ENCODE results near the gene OR4D9.
A peak's percentile ranks its signal among the peaks of the same experiment; 100 is the strongest.
"Not testable (repeated sequence)": the region's sequence is repeated elsewhere in the genome, so short reads cannot be mapped to it uniquely, and the experiment has no call there.

Gene OR4D9

DNA sequence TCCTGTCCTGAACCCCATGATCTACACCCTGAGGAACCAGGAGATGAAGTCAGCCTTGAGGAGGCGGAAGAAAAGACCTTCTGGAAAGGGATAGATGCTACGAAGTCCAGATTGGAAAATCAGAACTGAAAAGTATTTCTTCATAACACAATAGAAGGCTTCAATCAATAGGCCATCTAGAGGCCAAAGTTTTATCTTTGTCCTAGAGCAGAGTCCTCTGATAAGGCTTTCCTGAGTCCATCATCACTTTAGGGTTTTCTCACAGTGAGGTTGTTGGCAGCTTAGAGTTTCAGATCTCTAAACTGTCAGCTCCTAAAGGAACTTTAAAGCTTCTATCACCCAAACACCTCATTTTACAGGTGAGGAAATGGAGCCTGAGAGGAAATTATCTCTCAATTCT, 21.3 kb downstream of the OR4D9 start:
- no peak for DNase-seq (ENCODE audit: low spot score in 2 of 2)
- H3K4me1 Mint-ChIP-seq, result peaks cover 8% of the 10 kb centered on the region
- H3K36me3 Mint-ChIP-seq (ENCODE audit: insufficient read depth), result no peaks in the 10 kb centered on the region
- no peak for ATAC-seq (replicated peaks; ENCODE audit: extremely low read depth, poor library complexity, severe bottlenecking)
- peaks cover 14% of the 10 kb centered on the region for H3K27me3 Mint-ChIP-seq
- H3K4me3 Mint-ChIP-seq, result no peak overlapping the region
- no peak overlapping the region for H3K27ac Mint-ChIP-seq (ENCODE audit: low read depth)
- H3K9me3 Mint-ChIP-seq, result no peaks in the 10 kb centered on the region

DNA sequence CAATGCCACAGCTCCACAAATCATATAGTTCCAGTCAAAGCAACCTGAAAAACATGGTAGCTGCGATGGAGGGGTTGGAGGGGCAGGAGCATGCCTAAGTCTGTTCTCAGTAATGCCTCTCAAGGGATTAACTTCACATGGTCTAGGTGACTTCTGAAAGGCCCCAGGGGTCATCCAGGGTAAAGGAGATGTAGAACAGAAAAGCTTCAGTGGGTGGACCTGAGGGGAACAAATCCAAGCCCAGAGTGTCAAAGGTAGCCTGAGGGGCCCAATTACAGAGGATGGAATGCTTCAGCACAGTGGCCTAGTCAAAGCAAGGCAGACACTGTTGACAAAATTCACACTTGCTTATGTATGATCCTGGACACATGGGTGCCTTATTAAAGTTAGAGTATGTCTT, 23.3 kb downstream of the OR4D9 start:
- DNase-seq (ENCODE audit: low spot score in 2 of 2), result no peak
- peaks cover 14% of the 10 kb centered on the region for H3K27me3 Mint-ChIP-seq
- H3K4me3 Mint-ChIP-seq, result no peak overlapping the region
- H3K9me3 Mint-ChIP-seq, result no peaks in the 10 kb centered on the region
- H3K27ac Mint-ChIP-seq (ENCODE audit: low read depth), result no peak overlapping the region
- ATAC-seq (replicated peaks; ENCODE audit: extremely low read depth, poor library complexity, severe bottlenecking), result no peak
- H3K4me1 Mint-ChIP-seq, result peaks cover 11% of the 10 kb centered on the region
- no peaks in the 10 kb centered on the region for H3K36me3 Mint-ChIP-seq (ENCODE audit: insufficient read depth)

DNA sequence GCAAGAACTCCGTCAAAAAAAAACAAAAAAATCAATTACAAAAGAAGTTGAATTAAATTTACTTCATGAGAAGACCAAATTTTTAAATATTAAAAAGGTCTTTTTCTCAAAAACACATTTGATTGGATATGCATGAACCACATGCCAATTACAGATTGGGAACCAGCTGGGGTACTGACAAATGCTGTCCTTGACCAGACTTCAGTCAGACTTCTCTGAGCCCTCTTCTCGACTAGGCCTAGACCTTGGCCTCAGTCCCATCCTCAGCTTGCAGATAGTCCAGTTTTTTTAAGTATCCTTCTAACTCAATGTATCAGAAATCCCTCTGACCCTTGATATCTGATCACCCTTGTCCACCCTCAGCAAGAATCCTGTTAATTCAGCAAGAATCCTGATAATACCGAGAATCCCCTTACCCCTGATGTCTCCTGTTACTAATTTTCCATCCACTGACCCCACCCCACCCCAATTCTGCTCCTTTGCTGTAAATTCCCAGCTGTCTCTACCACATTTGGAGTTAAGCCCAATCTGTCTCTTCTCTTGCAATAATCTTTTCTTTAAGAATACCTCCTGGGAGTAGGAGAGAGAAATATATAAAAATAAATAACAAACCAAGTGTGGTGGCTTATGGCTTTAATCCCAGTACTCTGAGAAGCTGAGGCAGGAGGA, 30.9 kb downstream of the OR4D9 start:
- no peak overlapping the region for H3K27ac Mint-ChIP-seq (ENCODE audit: low read depth)

DNA sequence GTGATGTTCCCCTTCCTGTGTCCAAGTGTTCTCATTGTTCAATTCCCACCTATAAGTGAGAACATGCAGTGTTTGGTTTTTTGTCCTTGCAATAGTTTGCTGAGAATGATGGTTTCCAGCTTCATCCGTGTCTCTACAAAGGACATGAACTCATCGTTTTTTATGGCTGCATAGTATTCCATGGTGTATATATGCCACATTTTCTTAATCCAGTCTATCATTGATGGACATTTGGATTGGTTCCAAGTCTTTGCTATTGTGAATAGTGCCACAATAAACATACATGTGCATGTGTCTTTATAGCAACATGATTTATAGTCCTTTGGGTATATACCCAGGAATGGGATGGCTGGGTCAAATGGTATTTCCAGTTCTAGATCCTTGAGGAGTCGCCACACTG, 32.4 kb downstream of the OR4D9 start:
- H3K4me3 Mint-ChIP-seq; H3K27me3 Mint-ChIP-seq; H3K4me1 Mint-ChIP-seq; ATAC-seq (replicated peaks; ENCODE audit: extremely low read depth, poor library complexity, severe bottlenecking); H3K36me3 Mint-ChIP-seq (ENCODE audit: insufficient read depth); H3K9me3 Mint-ChIP-seq; DNase-seq (ENCODE audit: low spot score in 2 of 2); H3K27ac Mint-ChIP-seq (ENCODE audit: low read depth): not testable (repeated sequence)

More for the DNA sequence above, 30.9 kb downstream of the OR4D9 start:
- Mint-ChIP-seq H3K4me1 (peaks cover 7% of the 10 kb centered on the region), H3K27me3 (no peaks in the 10 kb centered on the region), H3K9me3 (no peaks in the 10 kb centered on the region), H3K4me3 (no peak overlapping the region), H3K36me3 (ENCODE audit: insufficient read depth) (no peaks in the 10 kb centered on the region)
- DNase-seq (ENCODE audit: low spot score in 2 of 2) (no peak), ATAC-seq (replicated peaks; ENCODE audit: extremely low read depth, poor library complexity, severe bottlenecking) (no peak)

DNA sequence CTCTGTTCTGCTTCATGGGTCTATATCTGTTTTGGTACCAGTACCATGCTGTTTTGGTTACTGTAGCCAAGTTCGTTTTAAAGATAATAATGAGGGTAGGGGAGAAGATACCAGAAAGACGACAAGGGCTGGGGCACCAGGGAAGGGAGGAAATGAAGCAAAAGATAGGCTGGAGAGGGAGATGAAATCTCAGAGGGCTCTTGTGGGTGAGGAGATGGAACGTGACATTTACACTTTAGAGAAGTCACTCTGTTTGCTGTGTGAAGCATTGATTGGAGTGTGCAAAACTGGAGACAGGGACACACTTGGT, 33.5 kb downstream of the OR4D9 start:
- Mint-ChIP-seq H3K36me3 (ENCODE audit: insufficient read depth) (peaks cover 3% of the 10 kb centered on the region), H3K4me1 (peaks cover 11% of the 10 kb centered on the region), H3K27me3 (no peaks in the 10 kb centered on the region), H3K4me3 (no peak overlapping the region), H3K27ac (ENCODE audit: low read depth) (no peak overlapping the region), H3K9me3 (no peaks in the 10 kb centered on the region)
- DNase-seq (ENCODE audit: low spot score in 2 of 2) (no peak), ATAC-seq (replicated peaks; ENCODE audit: extremely low read depth, poor library complexity, severe bottlenecking) (no peak)

DNA sequence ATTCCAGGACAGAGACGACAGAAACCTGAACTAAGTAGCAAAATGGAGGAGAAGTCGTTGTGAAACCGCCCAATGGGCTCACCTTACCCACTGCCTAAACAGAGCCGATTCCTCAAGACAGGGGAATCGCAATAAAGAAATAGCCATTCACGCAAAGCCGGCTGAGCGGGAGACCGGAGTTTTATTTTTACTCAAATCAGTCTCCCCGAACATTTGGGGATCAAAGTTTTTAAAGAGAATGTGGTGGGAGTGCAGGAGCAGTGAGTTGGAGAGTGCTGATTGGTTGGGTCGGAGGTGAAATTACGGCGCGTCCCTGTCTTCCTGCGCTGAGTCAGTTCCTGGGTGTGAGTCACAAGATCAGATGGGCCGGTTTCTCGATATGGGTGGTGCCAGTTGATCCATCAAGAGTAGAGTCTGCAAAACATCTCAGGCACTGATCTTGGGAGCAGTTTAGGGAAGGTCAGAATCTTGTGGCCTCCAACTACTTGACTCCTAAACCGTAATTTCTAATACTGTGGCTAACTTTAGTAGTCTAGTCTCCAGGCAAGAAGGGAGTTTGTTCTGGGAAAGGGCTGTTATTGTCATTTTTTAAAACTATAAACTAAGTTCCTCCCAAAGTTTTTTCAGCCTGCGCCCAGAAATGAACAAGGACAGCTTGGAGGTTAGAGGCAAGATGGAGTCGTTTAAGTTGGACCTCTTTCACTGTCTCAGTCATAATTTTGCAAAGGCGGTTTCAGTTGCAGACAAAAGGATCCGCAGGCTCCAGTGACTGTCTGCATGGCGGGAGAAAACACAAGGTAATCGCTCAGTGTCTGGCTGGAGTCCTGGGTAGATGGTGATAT, 34.1 kb downstream of the OR4D9 start:
- Mint-ChIP-seq H3K9me3 (no peaks in the 10 kb centered on the region), H3K27me3 (peaks cover 2% of the 10 kb centered on the region), H3K4me3 (no peak overlapping the region), H3K36me3 (ENCODE audit: insufficient read depth) (peaks cover 7% of the 10 kb centered on the region), H3K4me1 (peaks cover 12% of the 10 kb centered on the region), H3K27ac (ENCODE audit: low read depth) (no peak overlapping the region)
- DNase-seq (ENCODE audit: low spot score in 2 of 2) (no peak), ATAC-seq (replicated peaks; ENCODE audit: extremely low read depth, poor library complexity, severe bottlenecking) (no peak)

DNA sequence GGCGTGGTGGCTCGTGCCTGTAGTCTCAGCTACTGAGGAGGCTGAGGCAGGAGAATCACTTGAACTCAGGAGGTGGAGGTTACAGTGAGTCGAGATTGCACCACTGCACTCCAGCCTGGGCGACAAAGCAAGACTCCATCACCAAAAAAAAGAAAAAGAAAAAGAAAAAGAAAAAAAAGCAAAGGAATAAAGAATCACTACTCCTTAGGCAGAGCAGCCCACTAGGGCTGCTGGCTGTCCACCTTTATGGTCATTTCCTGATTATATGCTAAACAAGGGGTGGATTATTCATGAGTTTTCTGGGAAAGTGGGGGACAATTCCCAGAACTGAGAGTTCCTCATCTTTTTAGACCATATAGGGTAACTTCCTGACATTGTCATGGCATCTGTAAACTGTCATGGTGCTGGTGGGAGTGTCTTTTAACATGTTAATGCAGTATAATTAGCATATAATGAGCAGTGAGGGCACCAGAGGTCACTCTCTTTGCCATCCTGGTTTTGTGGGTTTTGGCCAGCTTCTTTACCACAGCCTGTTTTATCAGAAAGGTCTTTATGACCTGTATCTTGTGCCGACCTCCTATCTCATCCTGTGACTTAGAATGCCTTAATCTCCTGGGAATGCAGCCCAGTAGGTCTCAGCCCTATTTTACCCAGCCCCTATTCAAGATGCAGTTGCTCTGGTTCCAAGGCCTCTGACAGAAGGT, 36.4 kb downstream of the OR4D9 start:
- ATAC-seq (replicated peaks; ENCODE audit: extremely low read depth, poor library complexity, severe bottlenecking); DNase-seq (ENCODE audit: low spot score in 2 of 2); H3K4me3 Mint-ChIP-seq; H3K27ac Mint-ChIP-seq (ENCODE audit: low read depth); H3K27me3 Mint-ChIP-seq; H3K9me3 Mint-ChIP-seq: not testable (repeated sequence)
- Mint-ChIP-seq H3K36me3 (ENCODE audit: insufficient read depth) (peaks cover 20% of the 10 kb centered on the region), H3K4me1 (peaks cover 28% of the 10 kb centered on the region)

DNA sequence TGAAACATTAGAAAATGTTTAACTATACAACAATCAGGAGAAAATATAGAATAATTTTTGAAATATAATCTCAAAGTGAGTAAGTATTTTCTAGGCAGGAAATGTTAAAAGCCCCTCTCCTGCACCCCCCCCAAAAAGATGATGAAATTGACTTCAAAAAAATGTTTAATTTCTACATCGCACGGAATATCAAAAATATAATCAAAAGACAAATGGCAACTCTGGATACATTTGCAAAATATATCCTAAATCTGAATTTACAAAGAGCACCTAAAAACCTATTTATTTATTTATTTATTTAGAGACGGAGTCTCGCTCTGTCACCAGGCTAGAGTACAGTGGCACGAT, 36.9 kb downstream of the OR4D9 start:
- Mint-ChIP-seq H3K4me3 (no peak overlapping the region), H3K36me3 (ENCODE audit: insufficient read depth) (peaks cover 21% of the 10 kb centered on the region), H3K27me3 (peaks cover 9% of the 10 kb centered on the region), H3K4me1 (peaks cover 28% of the 10 kb centered on the region), H3K9me3 (no peaks in the 10 kb centered on the region), H3K27ac (ENCODE audit: low read depth) (no peak overlapping the region)
- DNase-seq (ENCODE audit: low spot score in 2 of 2), result no peak
- ATAC-seq (replicated peaks; ENCODE audit: extremely low read depth, poor library complexity, severe bottlenecking), result no peak

DNA sequence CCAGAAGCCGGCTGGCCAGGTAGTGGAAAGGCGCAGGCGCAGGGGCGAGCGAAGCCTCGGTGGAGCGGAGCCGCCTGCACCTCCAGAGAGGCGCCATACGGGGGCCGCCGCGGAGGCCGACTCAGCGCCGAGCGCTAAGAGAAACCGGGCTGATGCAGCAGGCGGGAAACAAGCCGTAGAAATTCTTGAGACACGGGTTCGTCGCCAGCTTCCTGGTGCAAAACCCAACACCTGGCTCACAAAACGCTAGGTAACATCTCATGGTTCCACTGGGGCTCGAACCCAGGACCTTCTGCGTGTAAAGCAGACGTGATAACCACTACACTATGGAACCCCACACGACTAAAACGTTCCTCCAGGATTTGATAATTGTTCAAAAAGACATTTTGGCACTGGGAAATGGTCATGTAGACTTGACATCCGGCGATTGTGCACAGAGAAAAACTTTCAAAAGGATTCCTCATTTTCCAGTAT, 39.1 kb downstream of the OR4D9 start:
- Mint-ChIP-seq H3K36me3 (ENCODE audit: insufficient read depth) (peaks cover 23% of the 10 kb centered on the region), H3K4me3 (peak overlapping the region; percentile 95), H3K27me3 (peaks cover 9% of the 10 kb centered on the region), H3K27ac (ENCODE audit: low read depth) (peak overlapping the region; percentile 100), H3K4me1 (peaks cover 28% of the 10 kb centered on the region), H3K9me3 (no peaks in the 10 kb centered on the region)
- DNase-seq (ENCODE audit: low spot score in 2 of 2) (peak; percentile 73 to 83), ATAC-seq (replicated peaks; ENCODE audit: extremely low read depth, poor library complexity, severe bottlenecking) (peak; percentile 83)

DNA sequence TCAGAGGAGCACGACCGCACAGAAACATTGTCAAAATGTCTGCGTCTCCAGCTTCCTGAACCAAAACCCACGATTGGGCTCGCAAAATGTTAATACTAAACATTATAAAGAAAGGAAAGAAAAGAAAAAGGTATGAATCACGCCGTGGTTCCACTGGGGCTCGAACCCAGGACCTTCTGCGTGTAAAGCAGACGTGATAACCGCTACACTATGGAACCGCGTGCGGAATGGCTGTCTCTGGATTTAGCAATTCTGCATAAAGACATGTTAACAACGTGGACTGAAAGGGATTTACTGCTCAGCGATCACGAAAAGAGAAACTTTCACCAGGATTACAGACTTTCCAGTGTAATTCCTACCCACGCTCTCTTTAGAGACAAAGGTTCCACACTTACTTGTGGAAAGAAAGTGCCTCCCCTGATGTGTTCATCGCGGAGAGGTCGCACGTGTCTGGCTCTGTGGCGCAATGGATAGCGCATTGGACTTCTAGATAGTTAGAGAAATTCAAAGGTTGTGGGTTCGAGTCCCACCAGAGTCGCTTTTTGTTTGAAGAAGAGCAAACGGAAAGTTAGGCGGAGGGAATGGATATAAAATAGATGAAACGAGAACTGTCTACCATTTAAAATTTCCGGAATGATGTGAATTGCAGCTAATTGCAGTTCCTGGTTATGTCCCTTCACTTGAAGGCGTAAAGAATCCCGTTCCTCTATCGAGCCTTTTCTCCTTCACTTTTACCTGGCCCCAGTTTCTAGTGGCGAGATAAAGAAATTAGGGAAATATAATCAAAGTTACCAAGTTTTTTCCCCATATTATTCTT, 39.7 kb downstream of the OR4D9 start:
- Mint-ChIP-seq H3K4me3 (peak overlapping the region; percentile 95), H3K9me3 (no peaks in the 10 kb centered on the region), H3K4me1 (peaks cover 33% of the 10 kb centered on the region), H3K27me3 (peaks cover 9% of the 10 kb centered on the region), H3K27ac (ENCODE audit: low read depth) (peak overlapping the region; percentile 100), H3K36me3 (ENCODE audit: insufficient read depth) (peaks cover 26% of the 10 kb centered on the region)
- DNase-seq (ENCODE audit: low spot score in 2 of 2) (peak; percentile 77 to 78), ATAC-seq (replicated peaks; ENCODE audit: extremely low read depth, poor library complexity, severe bottlenecking) (peak; percentile 57)

DNA sequence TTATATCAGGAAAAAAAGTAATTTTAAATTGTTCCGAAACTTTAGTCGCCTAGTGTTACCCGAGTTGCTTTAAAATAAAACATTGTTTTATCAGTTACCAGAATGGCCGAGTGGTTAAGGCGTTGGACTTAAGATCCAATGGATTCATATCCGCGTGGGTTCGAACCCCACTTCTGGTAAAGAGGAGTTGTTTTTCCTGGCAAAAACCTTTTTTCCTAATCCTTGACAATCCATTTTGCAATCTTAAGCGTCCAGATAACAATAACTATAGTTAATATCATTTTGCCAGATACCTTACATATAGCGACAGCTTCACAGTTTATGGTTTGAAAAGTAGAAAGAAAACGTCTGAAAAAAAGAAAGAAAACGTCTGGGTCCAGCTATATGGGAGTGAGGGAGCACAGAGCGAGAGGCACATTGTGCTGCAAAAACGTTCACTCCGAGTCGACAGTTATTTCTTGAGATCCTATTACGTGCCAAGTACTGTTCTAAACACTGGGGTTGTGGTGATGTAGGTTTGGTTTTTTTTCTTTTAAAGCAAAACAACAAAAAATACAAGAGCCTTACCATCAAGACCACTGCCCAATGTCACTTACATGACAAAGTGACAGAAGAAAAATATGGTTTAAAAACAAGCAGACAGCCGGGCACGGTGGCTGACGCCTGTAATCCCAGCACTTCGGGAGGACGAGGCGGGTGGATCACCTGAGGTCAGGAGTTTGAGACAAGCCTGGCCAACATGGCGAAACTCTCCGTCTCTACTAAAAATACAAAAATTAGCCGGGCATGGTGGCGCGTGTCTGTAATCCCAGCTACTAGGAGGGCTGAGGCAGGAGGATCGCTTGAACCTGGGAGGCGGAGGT, 40.6 kb downstream of the OR4D9 start:
- peaks cover 42% of the 10 kb centered on the region for H3K4me1 Mint-ChIP-seq
- no peak for ATAC-seq (replicated peaks; ENCODE audit: extremely low read depth, poor library complexity, severe bottlenecking)
- H3K27ac Mint-ChIP-seq (ENCODE audit: low read depth), result peak overlapping the region; percentile 100
- H3K9me3 Mint-ChIP-seq, result no peaks in the 10 kb centered on the region
- no peak for DNase-seq (ENCODE audit: low spot score in 2 of 2)
- H3K36me3 Mint-ChIP-seq (ENCODE audit: insufficient read depth), result peaks cover 33% of the 10 kb centered on the region
- H3K4me3 Mint-ChIP-seq, result peak overlapping the region; percentile 95
- peaks cover 9% of the 10 kb centered on the region for H3K27me3 Mint-ChIP-seq
